ENCODE data around the gene GNGT1.

- no peak for TF ChIP-seq ZNF396 (CRISPR knock-in tag; IDR thresholded peaks at IDR 0.05; ENCODE audit: borderline replicate concordance)
- no peak for TF ChIP-seq ATF2 (CRISPR knock-in tag; IDR thresholded peaks at IDR 0.05; ENCODE audit: borderline replicate concordance, low read depth)
- TF ChIP-seq CTCF (IDR thresholded peaks at IDR 0.05), result no peak
- TF ChIP-seq SP1 (CRISPR knock-in tag; conservative IDR thresholded peaks at IDR 0.05), result no peak
- no peak for TF ChIP-seq NR2C2 (CRISPR knock-in tag; IDR thresholded peaks at IDR 0.05)
- no peak for TF ChIP-seq MAX (CRISPR knock-in tag; IDR thresholded peaks at IDR 0.05)
- TF ChIP-seq CREB1 (CRISPR knock-in tag; IDR thresholded peaks at IDR 0.05), result no peak
- no peak for TF ChIP-seq IRF2 (CRISPR knock-in tag; IDR thresholded peaks at IDR 0.05; ENCODE audit: borderline replicate concordance, low read depth)
- no peak for TF ChIP-seq FOXK1 (CRISPR knock-in tag; IDR thresholded peaks at IDR 0.05)
- TF ChIP-seq GABPB1 (CRISPR knock-in tag; IDR thresholded peaks at IDR 0.05), result no peak
- no peak for TF ChIP-seq NR3C1 (CRISPR knock-in tag; conservative IDR thresholded peaks at IDR 0.05; ENCODE audit: low read depth)
- TF ChIP-seq ZNF671 (CRISPR knock-in tag; IDR thresholded peaks at IDR 0.05), result no peak
Observed at GRCh38 chr7:93957767-93958166, 51.4 kb downstream of the GNGT1 start.
